Stimulated activated naive CD4-positive, alpha-beta T cell (primary cell): Measurements from ENCODE around the gene TLL1.

ENCODE experiments used
- DNase-seq, 6 experiments: peaks; one replicate each; lab custom pipeline; 2025; lab: John Stamatoyannopoulos, UW

The TLL1 gene

GRCh38 chr4:166049036-166049435 lies 176.0 kb downstream of the TLL1 start:
- no peak for DNase-seq

- DNase-seq = no peak
Observed at GRCh38 chr4:166064721-166065120, 191.7 kb downstream of the TLL1 start.

GRCh38 chr4:166065324-166065723 lies 192.3 kb downstream of the TLL1 start:
- no peak for DNase-seq

- no peak for DNase-seq
Observed at GRCh38 chr4:166066936-166067335, 193.9 kb downstream of the TLL1 start.

DNA sequence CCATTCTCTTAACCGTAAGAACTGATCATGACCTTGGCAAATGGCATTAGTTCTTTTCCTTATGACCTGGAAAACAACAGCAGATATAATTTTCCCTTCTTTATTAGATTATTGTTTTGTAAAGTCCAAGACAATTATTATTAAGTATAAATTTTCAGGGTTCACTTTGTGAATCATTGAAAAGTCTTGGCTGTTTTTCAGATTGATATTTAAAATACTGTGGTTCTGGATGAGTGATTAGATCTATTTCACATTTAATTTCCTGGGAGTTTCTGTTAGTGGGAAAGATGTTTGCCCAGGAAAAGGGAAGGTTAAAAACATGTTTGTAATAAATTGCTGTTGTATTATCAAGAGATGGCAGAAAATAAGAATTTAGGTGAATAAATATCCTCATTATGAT lies 194.9 kb downstream of the TLL1 start:
- DNase-seq = no peak

DNA sequence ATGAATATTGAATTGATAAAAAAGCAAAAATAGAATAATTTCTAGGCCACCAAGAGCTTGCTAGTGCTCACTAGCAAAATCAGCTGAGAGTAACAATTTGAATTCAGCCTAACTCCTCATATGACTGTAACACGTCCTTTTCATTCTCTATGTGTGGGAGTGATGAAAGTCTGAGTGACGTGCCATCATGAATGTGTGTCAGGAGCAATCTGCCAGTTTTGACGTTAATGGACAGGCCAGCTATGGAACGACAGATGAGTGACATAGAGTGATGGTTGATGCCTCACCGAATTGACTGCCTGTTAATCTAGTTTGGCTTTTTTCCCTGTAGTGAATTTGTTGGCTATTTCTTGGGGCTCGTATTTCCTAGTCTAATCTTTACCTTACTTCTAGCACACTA lies 200.7 kb downstream of the TLL1 start:
- DNase-seq = no peak

DNA sequence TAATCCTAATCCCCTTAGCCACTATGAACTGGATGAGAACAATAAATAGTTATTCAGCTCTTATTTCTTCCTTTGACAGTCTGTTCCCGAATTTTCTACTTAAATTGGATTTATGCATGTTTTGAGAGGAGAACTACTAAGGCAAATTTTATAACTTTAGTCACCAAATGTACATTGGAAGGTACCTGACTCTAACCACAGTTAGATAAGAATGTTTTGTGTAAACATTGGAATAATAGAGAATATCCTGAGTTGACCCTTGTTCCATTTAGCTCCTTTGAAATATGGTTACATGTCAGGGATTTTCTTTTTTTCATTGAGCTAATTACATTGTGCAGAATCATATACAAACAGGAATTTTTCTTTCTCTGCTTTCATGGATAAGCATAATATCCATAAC lies 202.6 kb downstream of the TLL1 start:
- no peak for DNase-seq

DNA sequence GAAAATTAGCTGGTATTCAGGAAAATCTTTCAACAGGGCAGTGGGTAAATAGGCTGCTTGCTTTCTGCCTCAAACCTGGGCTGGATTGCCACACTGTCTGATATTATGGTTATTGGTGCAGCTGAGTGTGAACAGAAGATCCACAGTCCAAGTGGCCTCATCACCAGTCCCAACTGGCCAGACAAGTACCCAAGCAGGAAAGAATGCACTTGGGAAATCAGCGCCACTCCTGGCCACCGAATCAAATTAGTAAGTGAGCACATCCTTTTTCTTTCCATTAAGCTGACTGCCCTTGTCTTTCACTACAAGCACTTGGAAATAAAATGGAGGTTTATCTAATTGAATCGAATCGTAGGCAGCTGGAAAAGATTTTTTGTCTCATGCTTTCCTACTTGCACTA lies 204.7 kb downstream of the TLL1 start:
- DNase-seq = no peak

GRCh38 chr4:166078383-166078782 lies 205.3 kb downstream of the TLL1 start:
- DNase-seq = no peak

DNA sequence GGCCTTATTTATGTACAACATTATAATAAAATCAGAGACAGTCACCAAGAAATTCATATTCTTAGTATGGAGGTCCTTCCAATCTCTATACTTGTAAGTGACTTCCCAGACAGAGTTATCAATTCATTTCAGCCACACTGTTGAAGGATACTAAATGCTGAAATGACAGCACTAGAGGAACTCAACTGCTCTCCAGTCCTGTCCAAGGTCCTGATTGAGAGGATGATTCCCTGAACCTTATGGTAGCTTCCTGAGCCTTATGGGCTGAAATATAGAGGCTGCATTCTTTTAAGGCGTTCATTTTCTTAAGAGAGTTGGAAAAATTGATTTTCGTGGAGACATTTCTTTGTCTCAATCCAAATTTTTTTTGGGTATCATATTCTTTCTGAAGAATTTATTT lies 205.9 kb downstream of the TLL1 start:
- DNase-seq = no peak

DNA sequence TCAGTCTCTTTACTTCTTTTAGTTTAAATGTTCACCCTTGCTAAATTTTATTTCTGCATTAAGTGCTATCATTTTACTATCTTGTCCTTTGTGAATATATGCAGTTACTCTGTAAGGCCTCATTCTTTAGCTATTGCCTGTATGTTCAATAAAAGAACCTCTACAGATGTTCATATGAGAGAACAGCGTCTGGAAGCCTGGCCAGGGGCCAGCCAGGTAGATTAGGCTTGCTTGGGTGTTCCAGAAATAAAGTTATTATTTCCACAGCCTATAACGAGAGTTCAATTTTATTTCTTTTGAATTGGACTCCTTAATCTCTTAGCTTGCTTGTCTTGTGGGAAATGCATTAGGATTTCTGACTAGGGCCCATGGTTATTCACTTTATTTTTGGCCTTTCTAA lies 214.5 kb downstream of the TLL1 start:
- no peak for DNase-seq

DNA sequence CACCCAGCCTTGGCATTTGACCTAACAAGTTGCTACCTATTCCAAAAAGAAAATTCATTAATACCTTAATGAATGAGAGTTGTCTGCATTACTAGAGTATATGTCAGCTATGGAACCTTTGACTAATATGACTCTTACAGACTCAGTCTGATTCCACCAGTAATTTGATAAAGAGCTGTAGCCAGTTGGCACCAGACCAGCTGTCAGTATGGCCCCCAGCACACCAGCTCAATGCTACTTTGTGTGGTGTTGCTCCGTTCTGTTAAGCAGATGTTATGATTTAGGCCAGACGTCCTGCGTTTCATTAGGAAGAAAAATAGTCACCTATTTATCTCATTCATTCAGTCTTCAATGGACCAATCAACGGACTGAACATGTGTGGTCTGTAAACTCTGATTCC lies 215.5 kb downstream of the TLL1 start:
- no peak for DNase-seq

DNA sequence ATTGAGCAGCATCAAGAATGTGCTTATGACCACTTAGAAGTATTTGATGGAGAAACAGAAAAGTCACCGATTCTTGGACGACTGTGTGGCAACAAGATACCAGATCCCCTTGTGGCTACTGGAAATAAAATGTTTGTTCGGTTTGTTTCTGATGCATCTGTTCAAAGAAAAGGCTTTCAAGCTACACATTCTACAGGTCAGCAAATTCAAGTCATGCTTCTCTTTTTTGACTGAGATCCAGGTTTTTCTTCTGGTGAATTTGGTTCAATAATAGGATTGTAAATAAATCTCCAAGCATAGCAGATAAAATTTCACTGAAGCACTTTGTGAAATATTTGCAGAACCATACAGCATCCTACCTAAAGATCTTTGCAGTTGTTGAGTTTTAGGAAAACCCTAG lies 218.1 kb downstream of the TLL1 start:
- no peak for DNase-seq

DNA sequence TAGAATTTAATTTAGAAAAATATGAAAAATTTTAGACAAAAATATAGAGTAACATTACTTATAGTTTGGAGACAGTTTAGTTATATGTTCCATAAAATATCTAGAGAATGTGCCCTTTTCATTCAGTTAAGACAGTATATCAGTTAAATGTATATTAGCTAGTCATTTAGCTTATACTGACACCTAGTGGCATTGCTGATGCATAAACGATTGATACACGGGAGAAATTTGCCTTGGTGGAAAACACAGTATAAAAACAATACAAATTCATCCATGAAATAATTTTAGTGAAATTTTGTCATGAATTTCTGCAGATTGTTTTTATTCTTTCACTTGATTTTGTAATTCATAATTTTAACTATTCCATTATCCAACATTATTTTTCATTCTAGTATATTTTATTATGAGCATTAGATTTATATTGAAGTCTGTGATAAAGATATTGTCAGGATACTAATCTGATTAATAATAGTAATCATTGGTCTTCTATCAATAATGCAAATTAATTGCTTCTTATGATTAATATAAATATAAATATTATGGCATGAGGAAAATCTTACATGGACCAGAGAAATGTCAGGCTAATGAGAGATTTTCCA lies 219.0 kb downstream of the TLL1 start:
- DNase-seq = peak in 1 of 6 experiments; percentile 1

- DNase-seq = no peak
Observed at GRCh38 chr4:166092797-166093290, 219.8 kb downstream of the TLL1 start.

- no peak for DNase-seq
Observed at GRCh38 chr4:166104623-166105022, 231.6 kb downstream of the TLL1 start.

GRCh38 chr4:166121897-166122296 lies 248.9 kb downstream of the TLL1 start:
- no peak for DNase-seq

- DNase-seq = no peak
Observed at GRCh38 chr4:166123546-166123945, 250.5 kb downstream of the TLL1 start.

DNA sequence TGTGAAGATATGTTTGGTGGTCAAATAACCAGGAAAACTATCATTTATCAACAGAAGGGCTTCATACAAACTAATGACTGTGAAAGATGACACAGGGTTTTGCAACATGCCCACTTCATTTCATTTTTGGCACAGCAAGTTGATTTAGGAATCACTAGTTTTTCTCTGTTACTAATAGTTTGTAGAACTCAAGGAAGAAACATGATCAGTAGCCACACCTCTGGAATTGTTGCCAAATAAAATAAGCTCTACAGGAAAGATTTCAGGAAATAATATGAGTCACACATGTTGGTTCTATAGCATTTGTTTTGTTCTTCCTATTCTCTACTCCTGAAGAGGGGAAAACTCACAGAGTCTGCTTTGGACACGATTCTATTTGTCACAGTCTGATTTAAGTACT lies 255.4 kb downstream of the TLL1 start:
- no peak for DNase-seq

DNA sequence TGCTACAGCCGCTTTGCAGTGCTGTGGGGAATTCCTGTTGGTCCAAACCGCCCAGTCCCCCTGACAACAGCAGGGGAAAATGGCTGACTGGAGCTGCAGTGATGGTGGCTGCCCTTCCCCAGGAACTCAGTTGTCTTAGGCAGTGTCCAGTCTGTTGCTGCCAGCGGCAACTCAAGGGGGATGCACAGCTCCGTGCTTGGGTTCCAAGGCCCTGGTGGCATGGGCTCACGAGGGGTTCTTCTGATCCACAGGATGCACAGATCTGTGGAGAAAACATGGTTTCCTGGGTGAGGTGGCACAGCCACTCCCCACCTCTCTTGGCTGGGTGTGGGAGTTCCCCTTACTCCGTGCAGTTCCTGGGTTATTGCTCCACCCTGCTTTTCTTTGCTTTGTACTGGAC lies 261.2 kb downstream of the TLL1 start:
- no peak for DNase-seq

DNA sequence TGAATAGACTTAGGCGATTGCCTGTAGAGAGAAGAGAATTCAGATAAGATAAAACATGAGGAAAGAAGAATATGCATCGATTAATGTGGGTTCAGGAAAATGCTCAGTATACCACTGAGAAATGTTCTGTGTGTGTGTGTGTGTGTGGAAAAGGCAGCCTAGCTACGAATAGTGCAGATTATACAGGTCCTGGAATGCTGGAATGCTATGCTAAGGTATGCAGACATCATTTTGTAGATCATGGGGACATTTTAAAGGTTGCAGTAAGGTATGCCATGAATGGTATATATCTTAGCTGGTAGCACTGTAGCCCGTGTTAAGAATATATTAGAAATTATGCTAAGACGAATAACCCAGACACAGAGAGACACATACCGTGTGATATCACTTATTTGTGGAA lies 267.9 kb downstream of the TLL1 start:
- DNase-seq = no peak

- DNase-seq = no peak
Observed at GRCh38 chr4:166143227-166143626, 270.2 kb downstream of the TLL1 start.

DNA sequence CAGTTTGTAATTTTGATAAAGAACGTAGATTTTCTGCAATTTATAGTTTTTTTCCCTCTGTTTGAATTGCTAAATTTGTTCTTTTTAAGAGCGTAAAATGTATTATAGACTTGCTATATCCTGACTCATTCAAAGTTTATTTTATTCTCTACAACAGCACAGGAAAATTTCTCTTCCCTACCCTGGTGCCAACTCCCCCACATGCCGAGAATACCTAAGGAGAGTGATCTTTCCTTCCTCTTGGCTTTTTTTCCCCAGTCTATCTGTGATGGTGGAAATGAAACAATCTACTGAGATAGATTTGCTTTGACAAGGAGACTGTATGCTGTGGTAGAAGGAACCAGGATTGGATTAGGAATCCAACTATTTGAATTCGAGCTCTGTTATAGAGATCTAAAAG lies 271.6 kb downstream of the TLL1 start:
- DNase-seq = no peak

- no peak for DNase-seq
Observed at GRCh38 chr4:166146806-166147540, 273.9 kb downstream of the TLL1 start.
